T47D (cell line): ENCODE results near the gene CCNJL.
"Not testable (repeated sequence)": the region's sequence is repeated elsewhere in the genome, so short reads cannot be mapped to it uniquely, and the experiment has no call there.

Experiments
- DNase-seq, 2 experiments: peaks; one replicate each; pipeline versions ENCODE4 v3.0.0 to v3.0.0-alpha.2; 2011 to 2012; ENCODE audit warnings: low read depth in 1 of 2, low spot score in 1 of 2
- JUND ChIP-seq: IDR thresholded peaks from 2 replicates; pipeline ENCODE4 v1.6.1; 2012; ENCODE audit warnings: low read depth
- in situ Hi-C: cut with HindIII; loops from 2 replicates; pipeline ENCODE4 v1.10.0; 2016; ENCODE audit warnings: low sequenced_read_pairs, low pct_unique_long_range_greater_than_20kb

Gene CCNJL

GRCh38 chr5:160349249-160349934, 37.0 kb upstream of the CCNJL start:
- in situ Hi-C loops: no loop called here
- TF ChIP-seq JUND: no peak
- no peak for DNase-seq

GRCh38 chr5:160348080-160348479, 35.7 kb upstream of the CCNJL start:
- DNase-seq: no peak
- no peak for TF ChIP-seq JUND
- in situ Hi-C loops: no loop called here

GRCh38 chr5:160347448-160347847, 35.1 kb upstream of the CCNJL start:
- in situ Hi-C loops: no loop called here
- DNase-seq: no peak
- TF ChIP-seq JUND: no peak

GRCh38 chr5:160342413-160342941, 30.1 kb upstream of the CCNJL start:
- in situ Hi-C loops: no loop called here
- TF ChIP-seq JUND: no peak
- DNase-seq: peak in 1 of 2 experiments; percentile 40

- in situ Hi-C loops: no loop called here
- DNase-seq: no peak
- TF ChIP-seq JUND: no peak
These were observed 29.0 kb upstream of the CCNJL start for GRCh38 chr5:160341309-160341870.

GRCh38 chr5:160340513-160340912, 28.1 kb upstream of the CCNJL start:
- in situ Hi-C loops: not testable (repeated sequence)

GRCh38 chr5:160339406-160340130, 27.2 kb upstream of the CCNJL start:
- DNase-seq: no peak
- in situ Hi-C loops: no loop called here
- TF ChIP-seq JUND: no peak

More at GRCh38 chr5:160340513-160340912, 28.1 kb upstream of the CCNJL start:
- DNase-seq: not testable (repeated sequence)

GRCh38 chr5:160334716-160335115, 22.4 kb upstream of the CCNJL start:
- DNase-seq, in situ Hi-C loops: not testable (repeated sequence)

- in situ Hi-C loops: no loop called here
- no peak for DNase-seq
- TF ChIP-seq JUND: no peak
These were observed 21.4 kb upstream of the CCNJL start for GRCh38 chr5:160333721-160334120.

- no peak for DNase-seq
- TF ChIP-seq JUND: no peak
- in situ Hi-C loops: no loop called here
These were observed 17.8 kb upstream of the CCNJL start for GRCh38 chr5:160330212-160330611.

GRCh38 chr5:160327818-160328217, 15.5 kb upstream of the CCNJL start:
- TF ChIP-seq JUND: no peak
- in situ Hi-C loops: no loop called here
- no peak for DNase-seq

- in situ Hi-C loops: no loop called here
- DNase-seq: no peak
- TF ChIP-seq JUND: no peak
These were observed 14.6 kb upstream of the CCNJL start for GRCh38 chr5:160326981-160327380.

- no peak for TF ChIP-seq JUND
- no peak for DNase-seq
- in situ Hi-C loops: no loop called here
These were observed 13.4 kb upstream of the CCNJL start for GRCh38 chr5:160325716-160326115.
